GM12891 (cell line): Measurements from ENCODE around the gene EMID1. TPM values are rescaled to one million over a fixed set of nuclear protein-coding genes. Genes with fewer than 3 reads are reported as not detected.
A peak's percentile ranks its signal among the peaks of the same experiment; 100 is the strongest.

Experiments used
- DNase-seq: peaks from one replicate; pipeline ENCODE4 v3.0.0; 2011; ENCODE audit warnings: low spot score; ENCODE audit not compliant: insufficient read length
- FAIRE-seq: peaks from 2 replicates; lab custom pipeline; 2011; peaks lifted over from hg19 to GRCh38; lab: Jason Lieb, UNC
- PAX5 ChIP-seq: IDR thresholded peaks from 2 replicates; pipeline ENCODE4 v1.6.1; 2011; ENCODE audit warnings: low read length, moderate library complexity, mild to moderate bottlenecking; ENCODE audit not compliant: insufficient read depth, severe bottlenecking
- POLR2A ChIP-seq: IDR thresholded peaks from 2 replicates; pipeline ENCODE4 v1.6.1; 2011; ENCODE audit warnings: low read depth, low read length, control low read depth
- POLR2AphosphoS5 ChIP-seq: IDR thresholded peaks from 2 replicates; pipeline ENCODE4 v1.6.1; 2011; ENCODE audit warnings: low read depth, low read length, control low read depth
- POU2F2 ChIP-seq: IDR thresholded peaks from 2 replicates; pipeline ENCODE4 v1.6.1; 2011; ENCODE audit warnings: low read depth, mild to moderate bottlenecking, control low read depth, low read length, moderate library complexity
- SPI1 ChIP-seq: IDR thresholded peaks from 2 replicates; pipeline ENCODE4 v1.6.1; 2011; ENCODE audit warnings: low read depth, low read length, control low read depth
- TAF1 ChIP-seq: IDR thresholded peaks from 2 replicates; pipeline ENCODE4 v1.6.1; 2011; ENCODE audit warnings: low read depth, low read length, control low read depth
- polyA plus RNA-seq: library from polyadenylated mRNA; unstranded; fragments of >200 nt; gene quantifications from one replicate; pipeline ENCODE4 v1.2.1, GENCODE V29; 2012; ENCODE audit warnings: low read depth, missing spikeins, inconsistent platforms; ENCODE audit not compliant: missing spikeins

The EMID1 gene
- polyA plus RNA-seq: 16.4 TPM

DNA sequence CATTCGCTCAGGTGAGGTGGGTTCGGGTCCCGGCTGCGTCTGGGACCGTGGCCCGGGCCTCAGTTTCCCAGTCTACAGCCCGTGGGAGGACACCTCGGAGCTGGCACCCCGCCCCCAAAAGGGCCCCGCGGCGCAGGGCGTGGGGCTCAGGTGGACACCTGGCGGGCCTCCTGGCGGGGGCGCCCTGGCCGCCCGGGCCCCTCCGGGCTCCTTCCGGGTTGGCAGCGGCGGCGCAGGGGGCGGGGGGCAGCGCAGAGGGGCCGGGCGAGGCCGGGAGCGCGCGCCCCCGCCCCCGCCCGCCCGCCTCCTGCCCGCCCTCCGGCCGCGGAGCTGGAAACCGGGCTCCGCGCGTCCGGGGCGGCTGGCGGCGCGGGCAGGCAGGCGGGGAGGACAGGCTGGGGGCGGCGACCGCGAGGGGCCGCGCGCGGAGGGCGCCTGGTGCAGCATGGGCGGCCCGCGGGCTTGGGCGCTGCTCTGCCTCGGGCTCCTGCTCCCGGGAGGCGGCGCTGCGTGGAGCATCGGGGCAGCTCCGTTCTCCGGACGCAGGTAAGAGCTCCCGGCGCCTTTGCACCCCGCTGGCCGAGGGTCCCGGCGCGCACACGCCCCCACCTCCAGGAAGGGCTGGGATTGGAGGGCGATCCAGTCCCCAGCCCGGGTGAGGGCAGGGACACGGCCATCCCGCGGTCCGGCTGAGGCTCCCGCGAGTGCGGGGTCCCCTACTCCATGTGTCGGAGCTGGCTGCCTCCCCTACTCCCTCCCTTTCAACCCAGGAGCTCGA, at the start of gene EMID1:
EMID1 (plus strand) TSS at position 303 of the 778 bp plus-strand sequence; CDS start at position 446, 143 bp downstream.
- FAIRE-seq: peak; percentile 82
- TF ChIP-seq TAF1 (no peak), SPI1 (no peak), POLR2AphosphoS5 (no peak), PAX5 (no peak), POU2F2 (0 out of 2 replicates have a peak, but pooled peaks have one; percentile 3), POLR2A (0 out of 2 replicates have a peak, but pooled peaks have one; percentile 20)
- no peak for DNase-seq

- DNase-seq (no peak), FAIRE-seq (no peak)
- TF ChIP-seq POU2F2 (no peak), POLR2AphosphoS5 (no peak), POLR2A (no peak), PAX5 (no peak), TAF1 (no peak), SPI1 (no peak)
Measured at GRCh38 chr22:29155966-29156365, 49.7 kb upstream of the EMID1 start.

GRCh38 chr22:29156507-29156906, 49.2 kb upstream of the EMID1 start:
- FAIRE-seq (peak; percentile 77), DNase-seq (no peak)
- TF ChIP-seq SPI1 (no peak), TAF1 (no peak)

- FAIRE-seq (peak; percentile 90), DNase-seq (no peak)
- no peak for TF ChIP-seq POU2F2
- TF ChIP-seq TAF1: no peak
- TF ChIP-seq PAX5: no peak
- no peak for TF ChIP-seq POLR2AphosphoS5
- TF ChIP-seq SPI1: no peak
- TF ChIP-seq POLR2A: no peak
Measured at GRCh38 chr22:29157759-29158535, 47.7 kb upstream of the EMID1 start.

- FAIRE-seq (no peak), DNase-seq (no peak)
- TF ChIP-seq POLR2A: no peak
- TF ChIP-seq POLR2AphosphoS5: no peak
- no peak for TF ChIP-seq PAX5
- TF ChIP-seq SPI1: no peak
- TF ChIP-seq POU2F2: no peak
- TF ChIP-seq TAF1: no peak
Measured at GRCh38 chr22:29158546-29158945, 47.1 kb upstream of the EMID1 start.

- TF ChIP-seq PAX5: no peak
- no peak for TF ChIP-seq POLR2AphosphoS5
- no peak for TF ChIP-seq POLR2A
- TF ChIP-seq TAF1: no peak
- TF ChIP-seq POU2F2: no peak
- no peak for TF ChIP-seq SPI1
- no peak for FAIRE-seq
Measured at GRCh38 chr22:29163808-29164207, 41.9 kb upstream of the EMID1 start.

DNA sequence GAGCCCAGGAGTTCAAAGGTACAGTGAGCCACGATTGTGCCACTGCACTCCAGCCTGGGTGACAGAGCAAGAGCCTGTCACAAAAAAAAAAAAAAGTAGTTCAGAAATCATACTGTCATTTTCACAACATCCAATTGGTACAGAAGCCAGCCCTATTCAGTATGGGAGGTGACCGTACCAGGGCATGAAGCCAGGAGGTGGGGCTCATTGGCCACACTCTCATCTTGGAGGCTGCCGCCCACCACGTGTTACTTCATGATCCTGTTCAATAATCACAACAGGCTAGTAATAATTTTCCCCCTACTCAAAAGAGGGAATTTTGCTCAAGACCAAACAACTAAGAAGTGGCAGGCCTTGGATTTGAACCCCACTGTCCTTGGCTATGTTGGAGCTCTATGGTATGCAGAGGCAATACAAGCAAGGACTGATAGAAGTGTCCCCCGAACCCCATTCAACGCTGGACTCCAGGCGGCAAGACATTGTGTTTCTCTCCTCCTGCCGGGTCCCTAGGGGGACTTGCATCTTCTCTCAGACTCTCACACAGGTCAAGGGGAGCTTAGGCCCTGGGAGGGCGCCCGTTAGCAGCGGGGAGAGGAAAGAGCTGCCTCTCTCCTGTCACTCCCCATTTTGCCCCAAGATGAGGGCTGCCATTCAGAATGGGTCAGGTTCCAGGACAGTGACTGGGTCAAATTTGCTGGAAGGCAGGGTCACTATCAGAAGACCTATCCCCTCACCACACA, 40.2 kb upstream of the EMID1 start:
- TF ChIP-seq SPI1 (no peak), POLR2AphosphoS5 (no peak), POU2F2 (no peak), PAX5 (no peak), POLR2A (no peak), TAF1 (no peak)
- FAIRE-seq (no peak), DNase-seq (no peak)

More at GRCh38 chr22:29163808-29164207, 41.9 kb upstream of the EMID1 start:
- DNase-seq: no peak

DNA sequence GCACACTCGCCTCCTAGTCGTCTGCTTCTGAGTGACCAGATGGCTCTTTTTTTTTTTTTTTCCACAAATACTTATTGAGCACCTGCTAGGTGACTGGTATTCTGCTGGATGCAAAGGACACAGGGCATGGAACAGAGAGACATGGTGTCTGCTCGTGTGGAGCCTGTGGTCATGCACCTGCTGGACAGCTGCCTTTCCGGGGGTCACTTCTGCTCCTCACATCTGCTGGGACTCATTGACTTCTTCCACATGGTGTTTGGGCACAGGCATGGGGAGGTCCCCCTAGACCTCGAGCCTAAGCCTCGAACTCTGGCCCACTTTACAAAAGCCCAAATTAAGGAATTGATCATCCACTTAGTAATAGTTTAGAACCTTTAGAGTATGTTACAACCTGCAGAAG, 39.5 kb upstream of the EMID1 start:
- no peak for TF ChIP-seq POLR2AphosphoS5
- TF ChIP-seq PAX5: no peak
- peak; percentile 43 for TF ChIP-seq SPI1
- no peak for TF ChIP-seq POLR2A
- DNase-seq (no peak), FAIRE-seq (no peak)

DNA sequence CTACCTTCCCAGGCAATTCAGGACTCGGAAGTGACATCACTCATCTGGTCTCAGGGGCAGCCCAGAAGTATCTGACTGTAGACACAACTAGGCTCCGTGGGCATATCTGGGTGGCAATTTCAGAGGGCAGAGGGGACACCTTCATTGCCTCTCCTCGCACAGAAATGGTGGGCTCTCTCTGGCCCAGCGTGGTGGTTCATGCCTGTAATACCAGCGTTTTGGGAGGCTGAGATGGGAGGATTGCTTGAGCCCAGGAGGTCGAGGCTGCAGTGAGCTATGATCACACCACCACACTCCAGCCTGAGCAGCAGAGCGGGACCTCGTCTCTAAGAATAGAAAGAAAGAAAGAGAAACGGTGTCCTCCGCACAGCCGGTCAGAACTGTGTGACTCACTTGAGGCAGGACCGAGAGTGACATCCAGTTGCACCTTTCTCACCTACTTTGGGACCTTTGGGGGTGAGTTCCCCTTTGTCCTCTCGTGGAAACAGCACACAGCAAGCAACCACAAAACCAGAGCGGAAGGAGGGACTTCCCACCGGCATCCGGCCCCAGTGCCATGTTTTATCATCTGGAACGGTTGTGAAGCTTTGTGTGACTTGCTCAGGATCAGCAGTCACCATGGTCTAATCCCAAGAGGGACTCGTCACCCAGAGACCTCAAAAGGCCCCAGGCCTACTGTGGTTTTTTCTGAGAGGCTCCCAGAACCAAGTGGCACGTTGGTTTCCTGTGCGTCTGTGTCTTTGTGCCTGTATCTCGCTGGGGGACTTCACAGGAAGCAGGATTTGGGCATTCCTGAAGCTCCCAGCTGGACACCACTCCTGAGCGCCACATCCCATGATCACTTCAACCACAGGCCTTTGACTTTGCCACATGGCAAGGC, 38.4 kb upstream of the EMID1 start:
- TF ChIP-seq POU2F2: peak; percentile 85
- TF ChIP-seq SPI1: peak; percentile 89
- peak; percentile 94 for TF ChIP-seq PAX5
- TF ChIP-seq POLR2AphosphoS5: no peak
- no peak; the same call in 1 of the 2 replicates for TF ChIP-seq TAF1
- DNase-seq (peak; percentile 78), FAIRE-seq (peak; percentile 99)
